ENCODE measurements around the gene STK33. TPM values are rescaled to one million over a fixed set of nuclear protein-coding genes. Genes with fewer than 3 reads are reported as not detected.

STK33 gene
- total and polyA plus RNA-seq, 5 donors: 14.1 to 40.2 (median 26.4) TPM

GRCh38 chr11:8352876-8353505 lies 241.0 kb downstream of the STK33 start:
- intact Hi-C loops (cut with DNase I): no loop called here
- Histone ChIP-seq H3K4me3 (ENCODE audit: low read length) (no peak overlapping the region), H3K4me1 (ENCODE audit: control insufficient read depth, insufficient read depth, low read length) (no peaks in the 10 kb centered on the region), H3K9me3 (ENCODE audit: control insufficient read depth, low read length) (no peaks in the 10 kb centered on the region), H3K27ac (ENCODE audit: low read length) (no peak overlapping the region), H3K27me3 (ENCODE audit: control insufficient read depth, insufficient read depth) (no peaks in the 10 kb centered on the region)
- no peak for ATAC-seq
- no peak for DNase-seq
- WGBS: 80% methylated on average over 13 of the region's 13 CpGs

GRCh38 chr11:8352103-8352875 lies 241.7 kb downstream of the STK33 start:
- ATAC-seq (no peak), DNase-seq (no peak)
- Histone ChIP-seq H3K27ac (ENCODE audit: low read length) (no peak overlapping the region), H3K9me3 (ENCODE audit: control insufficient read depth, low read length) (no peaks in the 10 kb centered on the region), H3K4me3 (ENCODE audit: low read length) (no peak overlapping the region), H3K4me1 (ENCODE audit: control insufficient read depth, insufficient read depth, low read length) (no peaks in the 10 kb centered on the region), H3K27me3 (ENCODE audit: control insufficient read depth, insufficient read depth) (no peaks in the 10 kb centered on the region)
- 89% methylated on average over 4 of the region's 4 CpGs for WGBS
- intact Hi-C loops (cut with DNase I): no loop called here

- intact Hi-C loops (cut with DNase I): no loop called here
- Histone ChIP-seq H3K27ac (ENCODE audit: low read length) (no peak overlapping the region), H3K4me3 (ENCODE audit: low read length) (no peak overlapping the region), H3K4me1 (ENCODE audit: control insufficient read depth, insufficient read depth, low read length) (no peaks in the 10 kb centered on the region), H3K9me3 (ENCODE audit: control insufficient read depth, low read length) (no peaks in the 10 kb centered on the region), H3K27me3 (ENCODE audit: control insufficient read depth, insufficient read depth) (no peaks in the 10 kb centered on the region)
- 66% methylated on average over 8 of the region's 8 CpGs for WGBS
- ATAC-seq (no peak), DNase-seq (no peak)
These were observed 242.8 kb downstream of the STK33 start for GRCh38 chr11:8351223-8351622.

- Histone ChIP-seq H3K4me1 (ENCODE audit: control insufficient read depth, insufficient read depth, low read length) (no peaks in the 10 kb centered on the region), H3K9me3 (ENCODE audit: control insufficient read depth, low read length) (no peaks in the 10 kb centered on the region), H3K27ac (ENCODE audit: low read length) (no peak overlapping the region), H3K4me3 (ENCODE audit: low read length) (no peak overlapping the region), H3K27me3 (ENCODE audit: control insufficient read depth, insufficient read depth) (no peaks in the 10 kb centered on the region)
- intact Hi-C loops (cut with DNase I): no loop called here
- WGBS: 96% methylated on average over 2 of the region's 2 CpGs
- ATAC-seq: no peak
- no peak for DNase-seq
These were observed 246.1 kb downstream of the STK33 start for GRCh38 chr11:8347978-8348377.

GRCh38 chr11:8346157-8346755 lies 247.8 kb downstream of the STK33 start:
- Histone ChIP-seq H3K4me3 (ENCODE audit: low read length) (no peak overlapping the region), H3K9me3 (ENCODE audit: control insufficient read depth, low read length) (no peaks in the 10 kb centered on the region), H3K27ac (ENCODE audit: low read length) (no peak overlapping the region), H3K4me1 (ENCODE audit: control insufficient read depth, insufficient read depth, low read length) (no peaks in the 10 kb centered on the region), H3K27me3 (ENCODE audit: control insufficient read depth, insufficient read depth) (no peaks in the 10 kb centered on the region)
- ATAC-seq (no peak), DNase-seq (no peak)
- intact Hi-C loops (cut with DNase I): no loop called here
- 85% methylated on average over 16 of the region's 16 CpGs for WGBS

- Histone ChIP-seq H3K4me1 (ENCODE audit: control insufficient read depth, insufficient read depth, low read length) (no peaks in the 10 kb centered on the region), H3K27ac (ENCODE audit: low read length) (no peak overlapping the region), H3K4me3 (ENCODE audit: low read length) (no peak overlapping the region), H3K9me3 (ENCODE audit: control insufficient read depth, low read length) (no peaks in the 10 kb centered on the region), H3K27me3 (ENCODE audit: control insufficient read depth, insufficient read depth) (no peaks in the 10 kb centered on the region)
- DNase-seq (no peak), ATAC-seq (no peak)
- 83% methylated on average over 11 of the region's 11 CpGs for WGBS
- intact Hi-C loops (cut with DNase I): no loop called here
These were observed 248.8 kb downstream of the STK33 start for GRCh38 chr11:8345179-8345578.

- no peak for ATAC-seq
- H3K4me1 ChIP-seq (ENCODE audit: control insufficient read depth, insufficient read depth, low read length): no peaks in the 10 kb centered on the region
- no peak for DNase-seq
- no peak overlapping the region for H3K27ac ChIP-seq (ENCODE audit: low read length)
- WGBS: 72% methylated on average over 3 of the region's 3 CpGs
- intact Hi-C loops (cut with DNase I): no loop called here
- H3K4me3 ChIP-seq (ENCODE audit: low read length): no peak overlapping the region
- no peaks in the 10 kb centered on the region for H3K9me3 ChIP-seq (ENCODE audit: control insufficient read depth, low read length)
- H3K27me3 ChIP-seq (ENCODE audit: control insufficient read depth, insufficient read depth): no peaks in the 10 kb centered on the region
These were observed 249.7 kb downstream of the STK33 start for GRCh38 chr11:8344346-8344745.

- intact Hi-C loops (cut with DNase I): no loop called here
- ATAC-seq (no peak), DNase-seq (no peak)
- 75% methylated on average over 18 of the region's 18 CpGs for WGBS
- Histone ChIP-seq H3K27me3 (ENCODE audit: control insufficient read depth, insufficient read depth) (no peaks in the 10 kb centered on the region), H3K27ac (ENCODE audit: low read length) (no peak overlapping the region), H3K4me1 (ENCODE audit: control insufficient read depth, insufficient read depth, low read length) (no peaks in the 10 kb centered on the region), H3K9me3 (ENCODE audit: control insufficient read depth, low read length) (no peaks in the 10 kb centered on the region), H3K4me3 (ENCODE audit: low read length) (no peak overlapping the region)
These were observed 251.0 kb downstream of the STK33 start for GRCh38 chr11:8342821-8343681.

- DNase-seq (no peak), ATAC-seq (no peak)
- H3K27ac ChIP-seq (ENCODE audit: low read length): no peak overlapping the region
- intact Hi-C loops (cut with DNase I): no loop called here
- WGBS: 73% methylated on average over 5 of the region's 5 CpGs
- H3K27me3 ChIP-seq (ENCODE audit: control insufficient read depth, insufficient read depth): no peaks in the 10 kb centered on the region
- H3K4me3 ChIP-seq (ENCODE audit: low read length): no peak overlapping the region
- H3K4me1 ChIP-seq (ENCODE audit: control insufficient read depth, insufficient read depth, low read length): no peaks in the 10 kb centered on the region
- no peaks in the 10 kb centered on the region for H3K9me3 ChIP-seq (ENCODE audit: control insufficient read depth, low read length)
These were observed 252.0 kb downstream of the STK33 start for GRCh38 chr11:8341996-8342395.

All from right cardiac atrium (tissue), 5 donors.